B cell (primary cell): ENCODE results near the gene HSD17B2. TPM values are rescaled to one million over a fixed set of nuclear protein-coding genes. Genes with fewer than 3 reads are reported as not detected.

ENCODE experiments used
- ATAC-seq: fragments of 200-7000 bp; cut with Tn5 transposase; one replicate; pipeline ENCODE4 v1.10.0; 2021; ENCODE audit warnings: low read depth, mild to moderate bottlenecking, moderate number of reproducible peaks, moderate library complexity
- CTCF ChIA-PET: fragments of 350-600 bp; sonication (Branson Sonifier 250); formaldehyde crosslinking; loops from one replicate; lab custom pipeline; 2021; ENCODE audit warnings: antibody characterized with exemption, inconsistent platforms; lab: Charles Lee
- POLR2A ChIA-PET: fragments of 350-600 bp; sonication (Branson Sonifier 250); formaldehyde crosslinking; loops from one replicate; lab custom pipeline; 2021; ENCODE audit warnings: antibody characterized with exemption; lab: Charles Lee
- DNase-seq: peaks from one replicate; pipeline ENCODE4 v3.0.0; 2013
- H2AFZ ChIP-seq: 2 replicates; pipeline ENCODE4 v1.6.1; 2012; ENCODE audit warnings: mild to moderate bottlenecking, low read depth, low read length; ENCODE audit not compliant: insufficient read depth, poor library complexity, severe bottlenecking
- H3K27ac ChIP-seq, 2 donors: 1 replicate in 1 of 2; 2 replicates in 1 of 2; pipeline ENCODE4 v1.5.1; 2012 to 2013; ENCODE audit warnings: low read length in 2 of 2, mild to moderate bottlenecking in 2 of 2, moderate library complexity in 1 of 2
- H3K27me3 ChIP-seq, 4 experiments: fragments of 200-600 bp in 1 of 4; sonication (generic) in 1 of 4; replicated peaks in 1 of 4; 1 replicate in 2 of 4; 2 replicates in 2 of 4; pipeline versions ENCODE4 v1.6.1 to v1.7.0; 2013 to 2016; ENCODE audit warnings: low read length in 3 of 4, mild to moderate bottlenecking in 2 of 4, mixed read lengths in 1 of 4, moderate library complexity in 1 of 4; ENCODE audit not compliant: insufficient read depth in 4 of 4, control insufficient read depth in 3 of 4; ENCODE audit errors: control extremely low read depth in 1 of 4
- H3K36me3 ChIP-seq, 2 experiments: replicated peaks in 1 of 2; 1 replicate in 1 of 2; 2 replicates in 1 of 2; pipeline versions ENCODE4 v1.6.1 to v1.7.1; 2013; ENCODE audit warnings: low read length in 1 of 2; ENCODE audit not compliant: insufficient read depth in 2 of 2, control insufficient read depth in 1 of 2; ENCODE audit errors: control extremely low read depth in 1 of 2, extremely low read depth in 1 of 2
- H3K4me1 ChIP-seq, 2 donors: fragments of 200-600 bp in 1 of 2; sonication (generic) in 1 of 2; 1 replicate in 1 of 2; 2 replicates in 1 of 2; pipeline versions ENCODE4 v1.5.1 to v1.6.1; 2013 to 2017; ENCODE audit warnings: low read length in 2 of 2; ENCODE audit not compliant: control insufficient read depth in 2 of 2, insufficient read depth in 2 of 2
- H3K4me2 ChIP-seq: replicated peaks from 2 replicates; pipeline ENCODE3; 2012; ENCODE audit warnings: mild to moderate bottlenecking, low read depth, low read length; ENCODE audit not compliant: poor library complexity, severe bottlenecking
- H3K4me3 ChIP-seq, 5 experiments: fragments of 200-600 bp in 1 of 5; sonication (generic) in 1 of 5; 1 replicate in 3 of 5; 2 replicates in 2 of 5; pipeline versions ENCODE4 v1.5.1 to v1.7.0; 2011 to 2016; ENCODE audit warnings: low read length in 4 of 5, mild to moderate bottlenecking in 4 of 5, low read depth in 2 of 5, control low read depth in 1 of 5, moderate library complexity in 1 of 5; ENCODE audit not compliant: insufficient read depth in 1 of 5; ENCODE audit errors: control extremely low read depth in 1 of 5, extremely low read depth in 1 of 5
- H3K79me2 ChIP-seq: fragments of 200-600 bp; sonication (generic); one replicate; pipeline ENCODE4 v1.6.0; 2016; ENCODE audit warnings: low read length; ENCODE audit not compliant: control insufficient read depth, insufficient read depth
- H3K9ac ChIP-seq: fragments of 200-600 bp; sonication (generic); 2 replicates; pipeline ENCODE4 v1.6.1; 2017; ENCODE audit warnings: mild to moderate bottlenecking, low read length, moderate library complexity
- H3K9me3 ChIP-seq, 3 donors: one replicate each; pipeline versions ENCODE4 v1.6.1 to v1.7.1; 2013; ENCODE audit warnings: low read length in 2 of 3; ENCODE audit not compliant: control insufficient read depth in 2 of 3, insufficient read depth in 1 of 3; ENCODE audit errors: control extremely low read depth in 1 of 3
- H4K20me1 ChIP-seq: 2 replicates; pipeline ENCODE4 v1.6.0; 2012; ENCODE audit warnings: mild to moderate bottlenecking, low read length; ENCODE audit not compliant: insufficient read depth, control insufficient read depth, poor library complexity, severe bottlenecking
- H3K27ac Mint-ChIP-seq: one replicate; pipeline ENCODE4 v1.8.0; 2021; ENCODE audit warnings: mixed read lengths
- H3K27me3 Mint-ChIP-seq: one replicate; pipeline ENCODE4 v1.8.0; 2021; ENCODE audit warnings: mixed read lengths
- H3K4me1 Mint-ChIP-seq: one replicate; pipeline ENCODE4 v1.8.0; 2021; ENCODE audit warnings: mixed read lengths
- H3K4me3 Mint-ChIP-seq: one replicate; pipeline ENCODE4 v1.8.0; 2021; ENCODE audit warnings: mixed read lengths
- H3K9me3 Mint-ChIP-seq: one replicate; pipeline ENCODE4 v1.8.0; 2022; ENCODE audit warnings: mixed read lengths; ENCODE audit not compliant: insufficient read depth
- EZH2 ChIP-seq: IDR thresholded peaks from 2 replicates; pipeline ENCODE4 v1.6.1; 2012; ENCODE audit warnings: borderline replicate concordance, low read depth, mild to moderate bottlenecking, moderate library complexity, low read length; ENCODE audit not compliant: insufficient read depth, poor library complexity, severe bottlenecking
- WGBS: methylation state at CpG from one replicate; pipeline ENCODE4 v1.1.5; 2013; ENCODE audit warnings: missing lambda C conversion rate; ENCODE audit not compliant: insufficient coverage; 5-methylcytosine and 5-hydroxymethylcytosine counted together
- intact Hi-C: fragments of 100-400 bp; cut with micrococcal nuclease; formaldehyde crosslinking; loops from one replicate; pipeline ENCODE4 v1.10.0; 2022
- polyA plus RNA-seq: library from polyadenylated mRNA; depleted of rRNA; stranded (reverse); fragments of >200 nt; gene quantifications from 2 replicates; pipeline ENCODE4 v1.2.3, GENCODE V29; 2012
- total RNA-seq, 2 donors: library from RNA; stranded (reverse); fragments of 120-200 nt in 1 of 2; gene quantifications; 1 replicate in 1 of 2; 2 replicates in 1 of 2; pipeline versions ENCODE4 v1.2.3 to v1.2.4, GENCODE V29; 2013 to 2022
- TF ChIP-seq, protein P1 (sequence below): fragments of 200-600 bp; IDR thresholded peaks from one replicate; pipeline ENCODE4 v1.8.0; 2022; ENCODE audit warnings: antibody characterized with exemption, mild to moderate bottlenecking

HSD17B2 gene
- total and polyA plus RNA-seq, 2 donors (not counting 1 experiment from before 2014, with no cell fraction given), result not detected

- no peak overlapping the region for H3K4me2 ChIP-seq
- intact Hi-C loops, result no loop called here
- DNase-seq (no peak), ATAC-seq (no peak)
- H4K20me1 ChIP-seq, result no peaks in the 10 kb centered on the region
- H3K27ac ChIP-seq, result no peak overlapping the region
- no peaks in the 10 kb centered on the region for H3K9me3 ChIP-seq
- H2AFZ ChIP-seq, result no peak overlapping the region
- H3K27ac Mint-ChIP-seq, result no peak overlapping the region
- H3K4me3 ChIP-seq, result no peak overlapping the region
- TF ChIP-seq, protein P1, sequence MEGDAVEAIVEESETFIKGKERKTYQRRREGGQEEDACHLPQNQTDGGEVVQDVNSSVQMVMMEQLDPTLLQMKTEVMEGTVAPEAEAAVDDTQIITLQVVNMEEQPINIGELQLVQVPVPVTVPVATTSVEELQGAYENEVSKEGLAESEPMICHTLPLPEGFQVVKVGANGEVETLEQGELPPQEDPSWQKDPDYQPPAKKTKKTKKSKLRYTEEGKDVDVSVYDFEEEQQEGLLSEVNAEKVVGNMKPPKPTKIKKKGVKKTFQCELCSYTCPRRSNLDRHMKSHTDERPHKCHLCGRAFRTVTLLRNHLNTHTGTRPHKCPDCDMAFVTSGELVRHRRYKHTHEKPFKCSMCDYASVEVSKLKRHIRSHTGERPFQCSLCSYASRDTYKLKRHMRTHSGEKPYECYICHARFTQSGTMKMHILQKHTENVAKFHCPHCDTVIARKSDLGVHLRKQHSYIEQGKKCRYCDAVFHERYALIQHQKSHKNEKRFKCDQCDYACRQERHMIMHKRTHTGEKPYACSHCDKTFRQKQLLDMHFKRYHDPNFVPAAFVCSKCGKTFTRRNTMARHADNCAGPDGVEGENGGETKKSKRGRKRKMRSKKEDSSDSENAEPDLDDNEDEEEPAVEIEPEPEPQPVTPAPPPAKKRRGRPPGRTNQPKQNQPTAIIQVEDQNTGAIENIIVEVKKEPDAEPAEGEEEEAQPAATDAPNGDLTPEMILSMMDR, result no peak
- TF ChIP-seq EZH2, result no peak
- H3K9ac ChIP-seq, result no peak overlapping the region
- no peaks in the 10 kb centered on the region for H3K4me1 ChIP-seq
- no peaks in the 10 kb centered on the region for H3K36me3 ChIP-seq
- no peaks in the 10 kb centered on the region for H3K79me2 ChIP-seq
- WGBS, result 90% methylated on average over 2 of the region's 4 CpGs
- POLR2A ChIA-PET, result no interaction called here
- no peaks in the 10 kb centered on the region for H3K4me1 Mint-ChIP-seq
- no peak overlapping the region for H3K4me3 Mint-ChIP-seq
- peaks cover 49% of the 10 kb centered on the region for H3K27me3 Mint-ChIP-seq
- CTCF ChIA-PET, result no interaction called here
- peaks cover 0 to 3% (median 0%) of the 10 kb centered on the region in 4 experiments for H3K27me3 ChIP-seq
- no peaks in the 10 kb centered on the region for H3K9me3 Mint-ChIP-seq
Measured at GRCh38 chr16:82050909-82051357, 15.9 kb downstream of the HSD17B2 start.

DNA sequence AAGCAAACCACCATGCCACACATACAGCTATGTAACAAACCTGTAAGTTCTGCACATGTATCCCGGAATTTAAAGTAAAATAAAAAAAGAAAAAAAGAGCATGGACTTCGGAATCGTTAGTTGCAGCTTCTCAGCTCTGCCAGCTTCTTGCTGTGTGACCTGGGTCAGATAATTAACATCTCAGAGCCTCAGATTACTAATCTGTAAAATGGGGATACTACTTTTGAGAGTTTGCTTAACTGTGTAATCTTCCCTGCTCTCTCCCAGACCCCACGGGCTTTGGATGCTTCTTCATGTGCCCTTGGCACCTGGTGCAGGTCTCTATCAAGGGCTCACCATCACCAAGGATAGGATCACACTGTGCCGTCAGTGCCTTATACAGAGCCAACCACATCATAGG is 16.6 kb downstream of the HSD17B2 start:
- Mint-ChIP-seq H3K4me1 (no peaks in the 10 kb centered on the region), H3K27me3 (peaks cover 47% of the 10 kb centered on the region), H3K4me3 (no peak overlapping the region), H3K9me3 (no peaks in the 10 kb centered on the region), H3K27ac (no peak overlapping the region)
- Histone ChIP-seq H3K9ac (no peak overlapping the region), H3K4me1 (no peaks in the 10 kb centered on the region), H3K27me3 (no peaks in the 10 kb centered on the region), H3K4me2 (no peak overlapping the region), H3K4me3 (no peak overlapping the region), H3K27ac (no peak overlapping the region), H4K20me1 (no peaks in the 10 kb centered on the region), H2AFZ (no peak overlapping the region), H3K79me2 (no peaks in the 10 kb centered on the region), H3K9me3 (no peaks in the 10 kb centered on the region), H3K36me3 (no peaks in the 10 kb centered on the region)
- TF ChIP-seq EZH2, result no peak
- TF ChIP-seq, protein P1, result no peak
- 92% methylated on average over 2 of the region's 5 CpGs for WGBS
- intact Hi-C loops, result no loop called here
- CTCF ChIA-PET, result interaction anchor here (1.2 kb wide), 1 partner anchor 9 kb away, joined by 4 read pairs; no protein-coding TSS in a partner anchor
- DNase-seq, result no peak
- no peak for ATAC-seq
- POLR2A ChIA-PET, result no interaction called here
